ENCODE measurements around the gene SERPINB11.

Gene SERPINB11

DNA sequence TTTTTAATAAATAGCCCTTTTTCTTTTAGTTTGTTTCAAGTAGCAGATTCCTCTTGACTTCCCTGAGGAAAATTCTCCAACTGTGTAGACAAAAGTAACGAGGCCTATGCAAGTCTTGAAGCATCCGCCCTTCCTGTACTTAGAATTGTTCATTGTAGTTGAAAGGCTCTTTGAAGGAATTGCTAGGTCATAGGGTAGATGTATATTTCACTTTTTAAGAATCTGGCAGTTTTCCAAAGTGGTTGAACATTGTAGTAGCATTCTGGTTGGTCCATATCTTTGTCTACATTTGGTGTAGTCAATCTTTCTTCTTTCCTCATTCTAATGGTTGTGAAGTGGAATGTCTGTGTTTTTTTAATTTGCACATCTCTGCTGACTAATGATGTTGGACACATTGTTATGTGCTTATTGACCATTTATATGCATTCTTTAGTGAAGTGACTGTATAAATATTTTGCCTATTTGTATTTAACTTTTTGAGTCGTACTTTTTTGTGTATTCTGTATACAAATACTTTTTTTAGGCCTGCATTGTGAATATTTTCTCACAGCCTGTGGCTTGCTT lies 5.6 kb upstream of the SERPINB11 start:
- DNase-seq (ENCODE audit: low read depth in 2 of 2), result peak in 1 of 2 donors; percentile 31
- no peak overlapping the region for H3K4me3 ChIP-seq (replicated peaks in 1 of 2; ENCODE audit: low read depth in 2 of 2, low read length in 2 of 2)
- TF ChIP-seq, protein P1, sequence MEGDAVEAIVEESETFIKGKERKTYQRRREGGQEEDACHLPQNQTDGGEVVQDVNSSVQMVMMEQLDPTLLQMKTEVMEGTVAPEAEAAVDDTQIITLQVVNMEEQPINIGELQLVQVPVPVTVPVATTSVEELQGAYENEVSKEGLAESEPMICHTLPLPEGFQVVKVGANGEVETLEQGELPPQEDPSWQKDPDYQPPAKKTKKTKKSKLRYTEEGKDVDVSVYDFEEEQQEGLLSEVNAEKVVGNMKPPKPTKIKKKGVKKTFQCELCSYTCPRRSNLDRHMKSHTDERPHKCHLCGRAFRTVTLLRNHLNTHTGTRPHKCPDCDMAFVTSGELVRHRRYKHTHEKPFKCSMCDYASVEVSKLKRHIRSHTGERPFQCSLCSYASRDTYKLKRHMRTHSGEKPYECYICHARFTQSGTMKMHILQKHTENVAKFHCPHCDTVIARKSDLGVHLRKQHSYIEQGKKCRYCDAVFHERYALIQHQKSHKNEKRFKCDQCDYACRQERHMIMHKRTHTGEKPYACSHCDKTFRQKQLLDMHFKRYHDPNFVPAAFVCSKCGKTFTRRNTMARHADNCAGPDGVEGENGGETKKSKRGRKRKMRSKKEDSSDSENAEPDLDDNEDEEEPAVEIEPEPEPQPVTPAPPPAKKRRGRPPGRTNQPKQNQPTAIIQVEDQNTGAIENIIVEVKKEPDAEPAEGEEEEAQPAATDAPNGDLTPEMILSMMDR (IDR thresholded peaks at IDR 0.05; ENCODE audit: low read depth, low read length), result no peak

DNA sequence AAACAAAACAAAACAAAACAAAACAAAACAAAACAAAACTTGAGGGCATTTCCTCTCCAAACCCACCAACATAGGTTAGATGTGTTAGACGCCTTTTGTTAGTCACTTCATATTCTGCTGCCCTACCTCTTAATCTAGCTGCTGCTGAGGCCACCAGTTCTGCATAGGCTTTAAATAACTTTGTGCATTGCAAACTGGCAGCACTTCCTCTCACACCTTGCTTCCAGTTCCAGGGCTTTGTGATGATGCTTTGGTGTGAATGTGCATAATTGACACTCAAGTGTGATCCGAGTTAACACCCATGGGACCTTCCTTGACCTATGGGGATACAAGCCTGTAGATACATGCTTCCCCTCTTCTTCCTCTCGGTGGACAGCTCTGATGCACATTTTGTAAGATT lies 2.3 kb upstream of the SERPINB11 start:
- H3K4me3 ChIP-seq (replicated peaks in 1 of 2; ENCODE audit: low read depth in 2 of 2, low read length in 2 of 2), result no peak overlapping the region
- no peak for DNase-seq (ENCODE audit: low read depth in 2 of 2)
- TF ChIP-seq, protein P1 (IDR thresholded peaks at IDR 0.05; ENCODE audit: low read depth, low read length), result no peak

DNA sequence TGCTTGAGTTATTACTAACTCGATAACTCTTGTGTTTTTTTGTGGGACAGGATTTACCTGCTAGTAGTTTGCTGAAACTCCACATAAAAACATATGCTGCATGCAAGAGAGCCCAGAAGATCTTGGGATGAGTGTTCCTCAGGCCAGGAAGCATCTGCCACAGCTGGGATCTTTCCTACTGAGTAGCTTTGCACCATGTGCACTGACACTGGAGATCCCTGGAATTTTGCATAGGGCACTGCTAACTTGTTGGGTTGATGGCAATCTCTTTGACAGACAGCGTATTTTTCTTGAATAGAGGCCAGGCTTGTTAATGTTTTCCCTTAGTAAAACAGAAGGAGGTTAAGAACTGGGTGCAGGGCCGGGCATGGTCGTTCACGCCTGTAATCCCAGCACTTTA lies 808 bp upstream of the SERPINB11 start:
- TF ChIP-seq, protein P1 (IDR thresholded peaks at IDR 0.05; ENCODE audit: low read depth, low read length), result no peak
- no peak for DNase-seq (ENCODE audit: low read depth in 2 of 2)
- H3K4me3 ChIP-seq (replicated peaks in 1 of 2; ENCODE audit: low read depth in 2 of 2, low read length in 2 of 2), result no peak overlapping the region

DNA sequence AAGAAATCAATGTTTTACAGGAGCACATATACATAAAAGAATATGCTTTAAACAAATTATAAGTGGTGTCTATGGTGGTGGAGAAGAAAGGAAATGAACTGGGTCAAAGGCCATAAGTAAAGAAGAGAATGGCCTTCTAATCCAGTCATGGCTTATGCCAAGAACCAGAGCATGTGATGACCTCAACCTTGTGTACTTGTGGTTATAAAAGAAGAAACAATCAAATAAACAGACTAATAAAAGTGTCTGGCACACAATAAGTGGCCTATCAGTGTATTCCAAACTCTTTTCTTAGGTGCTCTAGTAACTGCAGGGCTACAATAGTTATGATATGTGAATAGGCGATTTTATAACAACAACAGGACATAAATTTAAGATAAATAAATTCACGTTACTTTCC lies 2.6 kb downstream of the SERPINB11 start:
- no peak for DNase-seq (ENCODE audit: low read depth in 2 of 2)
- no peak overlapping the region for H3K4me3 ChIP-seq (replicated peaks in 1 of 2; ENCODE audit: low read depth in 2 of 2, low read length in 2 of 2)
- TF ChIP-seq, protein P1 (IDR thresholded peaks at IDR 0.05; ENCODE audit: low read depth, low read length), result no peak

DNA sequence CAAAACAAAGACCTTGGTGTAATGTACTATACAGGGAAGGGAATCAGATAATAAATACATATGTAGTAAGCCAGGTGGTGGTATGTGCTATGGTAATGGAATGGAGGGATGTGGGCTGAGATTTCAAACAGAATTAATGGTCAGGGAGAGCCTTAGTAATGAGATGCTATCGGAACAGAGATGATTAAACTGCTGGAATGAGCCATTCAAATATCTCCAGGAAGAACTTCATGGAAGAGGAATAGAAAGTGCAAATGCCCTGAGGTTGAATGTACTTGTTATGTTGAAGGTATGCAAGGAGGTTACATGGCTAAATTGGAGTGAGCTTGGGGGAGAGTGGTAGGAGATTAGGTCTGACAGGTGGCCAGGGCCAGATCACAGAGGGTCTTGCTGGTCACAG lies 5.1 kb downstream of the SERPINB11 start:
- TF ChIP-seq, protein P1 (IDR thresholded peaks at IDR 0.05; ENCODE audit: low read depth, low read length), result no peak
- no peak overlapping the region for H3K4me3 ChIP-seq (replicated peaks in 1 of 2; ENCODE audit: low read depth in 2 of 2, low read length in 2 of 2)

DNA sequence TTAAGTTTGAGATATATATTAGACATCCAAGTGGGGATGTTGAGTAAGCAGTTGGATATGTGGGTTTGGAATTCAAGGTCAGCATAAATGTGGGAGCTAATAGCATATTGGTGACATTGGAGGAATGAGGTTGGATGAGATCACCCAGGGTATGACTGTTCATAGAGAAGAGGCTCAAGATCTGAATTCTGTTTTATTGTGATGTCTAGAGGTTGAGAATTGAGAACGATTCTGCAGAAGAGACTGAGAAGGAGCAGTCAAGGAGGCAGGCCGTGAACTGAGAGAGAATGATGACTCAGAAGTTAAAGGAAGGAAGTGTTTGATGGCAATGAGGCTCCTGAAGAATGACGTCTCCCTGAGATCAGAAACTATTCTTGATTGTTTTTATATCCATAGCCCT lies 5.9 kb downstream of the SERPINB11 start:
- peak; percentile 3 to 70 for DNase-seq (ENCODE audit: low read depth in 2 of 2)
- TF ChIP-seq, protein P1 (IDR thresholded peaks at IDR 0.05; ENCODE audit: low read depth, low read length), result no peak
- H3K4me3 ChIP-seq (replicated peaks in 1 of 2; ENCODE audit: low read depth in 2 of 2, low read length in 2 of 2), result no peak overlapping the region

More for the DNA sequence above, 5.1 kb downstream of the SERPINB11 start:
- DNase-seq (ENCODE audit: low read depth in 2 of 2), result no peak
